Subcutaneous adipose tissue (tissue), 4 donors: ENCODE data around the gene MYCBP2. TPM values are rescaled to one million over a fixed set of nuclear protein-coding genes. Genes with fewer than 3 reads are reported as not detected.

ENCODE experiments used
- CTCF ChIP-seq: fragments of 450-650 bp; IDR thresholded peaks from one replicate; pipeline ENCODE4 v1.5.1; 2016; ENCODE audit warnings: low read depth, mild to moderate bottlenecking, control low read depth, antibody characterized with exemption, moderate library complexity
- total RNA-seq, 4 donors: library from RNA; depleted of rRNA; stranded (reverse); fragments of >200 nt; gene quantifications; one replicate each; pipeline ENCODE4 v1.1.0, GENCODE V29; 2016

The MYCBP2 gene
- total RNA-seq, 4 donors from 2014 or later: 316 to 377 (median 343) TPM

- no peak for TF ChIP-seq CTCF
These were observed 44.0 kb upstream of the MYCBP2 start for GRCh38 chr13:77370888-77371287.

GRCh38 chr13:77362166-77362565 is 35.3 kb upstream of the MYCBP2 start:
- no peak for TF ChIP-seq CTCF

GRCh38 chr13:77360032-77360685 is 33.3 kb upstream of the MYCBP2 start:
- TF ChIP-seq CTCF: no peak

GRCh38 chr13:77359171-77359570 is 32.3 kb upstream of the MYCBP2 start:
- TF ChIP-seq CTCF: no peak

- TF ChIP-seq CTCF: no peak
These were observed 31.1 kb upstream of the MYCBP2 start for GRCh38 chr13:77358001-77358400.

GRCh38 chr13:77356155-77356554 is 29.3 kb upstream of the MYCBP2 start:
- no peak for TF ChIP-seq CTCF

GRCh38 chr13:77353995-77354394 is 27.1 kb upstream of the MYCBP2 start:
- no peak for TF ChIP-seq CTCF
